ENCODE measurements around the gene AGAP1.

DNA sequence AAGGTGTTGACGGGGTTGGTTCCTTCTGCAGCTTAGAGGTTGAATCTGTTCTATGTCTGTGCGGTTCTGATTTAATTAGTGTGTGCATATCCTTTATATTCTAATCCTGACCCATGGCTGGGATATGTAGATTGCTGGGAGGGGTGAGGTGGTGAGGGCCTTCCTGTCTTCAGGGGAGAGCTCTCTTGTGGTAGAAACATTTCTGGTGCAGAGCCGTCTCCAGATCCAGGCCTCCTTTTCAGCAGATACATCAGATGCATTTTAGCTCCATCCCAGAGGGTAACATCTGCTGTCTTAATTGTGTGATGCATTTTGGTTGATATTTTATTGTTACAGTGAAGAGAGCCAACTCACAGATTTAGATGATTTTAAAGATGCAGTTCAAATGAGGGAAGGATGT, 227.8 kb downstream of the AGAP1 start:
- no peak for TF ChIP-seq EZH2 (IDR thresholded peaks at IDR 0.05; ENCODE audit: insufficient read depth, low read length)
- TF ChIP-seq, protein P1, sequence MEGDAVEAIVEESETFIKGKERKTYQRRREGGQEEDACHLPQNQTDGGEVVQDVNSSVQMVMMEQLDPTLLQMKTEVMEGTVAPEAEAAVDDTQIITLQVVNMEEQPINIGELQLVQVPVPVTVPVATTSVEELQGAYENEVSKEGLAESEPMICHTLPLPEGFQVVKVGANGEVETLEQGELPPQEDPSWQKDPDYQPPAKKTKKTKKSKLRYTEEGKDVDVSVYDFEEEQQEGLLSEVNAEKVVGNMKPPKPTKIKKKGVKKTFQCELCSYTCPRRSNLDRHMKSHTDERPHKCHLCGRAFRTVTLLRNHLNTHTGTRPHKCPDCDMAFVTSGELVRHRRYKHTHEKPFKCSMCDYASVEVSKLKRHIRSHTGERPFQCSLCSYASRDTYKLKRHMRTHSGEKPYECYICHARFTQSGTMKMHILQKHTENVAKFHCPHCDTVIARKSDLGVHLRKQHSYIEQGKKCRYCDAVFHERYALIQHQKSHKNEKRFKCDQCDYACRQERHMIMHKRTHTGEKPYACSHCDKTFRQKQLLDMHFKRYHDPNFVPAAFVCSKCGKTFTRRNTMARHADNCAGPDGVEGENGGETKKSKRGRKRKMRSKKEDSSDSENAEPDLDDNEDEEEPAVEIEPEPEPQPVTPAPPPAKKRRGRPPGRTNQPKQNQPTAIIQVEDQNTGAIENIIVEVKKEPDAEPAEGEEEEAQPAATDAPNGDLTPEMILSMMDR (IDR thresholded peaks at IDR 0.05; ENCODE audit: insufficient read depth, low read depth, low read length): no peak
